ENCODE results near the gene AASS. TPM values are rescaled to one million over a fixed set of nuclear protein-coding genes. Genes with fewer than 3 reads are reported as not detected.

Gene AASS
- total RNA-seq, 1 experiment from 2014 or later = 0.31 TPM

- no TSS peak for BruUV-seq (replicated peaks)
- Histone ChIP-seq H3K4me3 (ENCODE audit: low read depth in 2 of 2, low read length in 2 of 2) (no peak overlapping the region), H3K36me3 (ENCODE audit: control insufficient read depth, insufficient read depth, low read length) (no peaks in the 10 kb centered on the region), H3K4me1 (ENCODE audit: control insufficient read depth, insufficient read depth, low read length) (no peaks in the 10 kb centered on the region), H3K9me3 (ENCODE audit: control insufficient read depth, insufficient read depth, low read depth, low read length) (no peaks in the 10 kb centered on the region), H3K27ac (ENCODE audit: low read length) (no peak overlapping the region), H3K27me3 (ENCODE audit: control insufficient read depth, insufficient read depth, low read length) (peaks cover 3% of the 10 kb centered on the region; the same call in 1 of the 2 replicates)
- in situ Hi-C loops (cut with HindIII; ENCODE audit: low pct_unique_long_range_greater_than_20kb, low sequenced_read_pairs) = no loop called here
- DNase-seq (ENCODE audit: low read depth, low spot score) (no peak), ATAC-seq (no peak)
- TF ChIP-seq POLR2AphosphoS5 (IDR thresholded peaks at IDR 0.05; ENCODE audit: low read depth, low read length) (no peak), CTCF (IDR thresholded peaks at IDR 0.05) (no peak), SIN3A (IDR thresholded peaks at IDR 0.05; ENCODE audit: borderline replicate concordance, insufficient read depth, low read depth, low read length) (no peak), REST (IDR thresholded peaks at IDR 0.05; ENCODE audit: insufficient read depth in 1 of 2, low read depth in 2 of 2, low read length in 1 of 2) (no peak), TCF7L2 (IDR thresholded peaks at IDR 0.05; ENCODE audit: low read depth, low read length) (no peak)
- ChIA-PET POLR2A (no interaction called here), CTCF (no interaction called here)
- intact Hi-C loops (cut with micrococcal nuclease; ENCODE audit: unreplicated experiment) = no loop called here
Measured at GRCh38 chr7:122148878-122149277, 4.8 kb upstream of the AASS start.

GRCh38 chr7:122148081-122148480 lies 4.0 kb upstream of the AASS start:
- no peaks in the 10 kb centered on the region for H3K9me3 ChIP-seq (ENCODE audit: control insufficient read depth, insufficient read depth, low read depth, low read length)
- ChIA-PET CTCF (no interaction called here), POLR2A (no interaction called here)
- no TSS peak for BruUV-seq (replicated peaks)
- H3K27ac ChIP-seq (ENCODE audit: low read length) = no peak overlapping the region
- intact Hi-C loops (cut with micrococcal nuclease; ENCODE audit: unreplicated experiment) = no loop called here
- peaks cover 4% of the 10 kb centered on the region for H3K27me3 ChIP-seq (ENCODE audit: control insufficient read depth, insufficient read depth, low read length)
- peaks cover 6% of the 10 kb centered on the region for H3K4me1 ChIP-seq (ENCODE audit: control insufficient read depth, insufficient read depth, low read length)
- ATAC-seq (no peak), DNase-seq (ENCODE audit: low read depth, low spot score) (no peak)
- TF ChIP-seq CTCF (IDR thresholded peaks at IDR 0.05) (no peak), SIN3A (IDR thresholded peaks at IDR 0.05; ENCODE audit: borderline replicate concordance, insufficient read depth, low read depth, low read length) (no peak), POLR2AphosphoS5 (IDR thresholded peaks at IDR 0.05; ENCODE audit: low read depth, low read length) (no peak), TCF7L2 (IDR thresholded peaks at IDR 0.05; ENCODE audit: low read depth, low read length) (no peak)
- no peaks in the 10 kb centered on the region for H3K36me3 ChIP-seq (ENCODE audit: control insufficient read depth, insufficient read depth, low read length)
- H3K4me3 ChIP-seq (ENCODE audit: low read depth in 2 of 2, low read length in 2 of 2) = no peak overlapping the region
- in situ Hi-C loops (cut with HindIII; ENCODE audit: low pct_unique_long_range_greater_than_20kb, low sequenced_read_pairs) = no loop called here
